Fibroblast of the aortic adventitia (primary cell): ENCODE results near the gene WDR38. TPM values are rescaled to one million over a fixed set of nuclear protein-coding genes. Genes with fewer than 3 reads are reported as not detected.
A peak's percentile ranks its signal among the peaks of the same experiment; 100 is the strongest.

ENCODE experiments used
- DNase-seq: peaks from one replicate; pipeline ENCODE4 v3.0.0-alpha.2; 2010; ENCODE audit warnings: low read depth
- H3K4me3 ChIP-seq: 2 replicates; pipeline ENCODE4 v1.5.1; 2011; ENCODE audit warnings: low read depth, mild to moderate bottlenecking, control low read depth, low read length, moderate library complexity
- total RNA-seq: library from RNA; depleted of rRNA; stranded (reverse); fragments of >200 nt; gene quantifications from 2 replicates; pipeline ENCODE4 v1.2.3, GENCODE V29; 2012; ENCODE audit warnings: low replicate concordance
- TF ChIP-seq, protein P1 (sequence below): IDR thresholded peaks from 2 replicates; pipeline ENCODE4 v1.5.1; 2011; ENCODE audit warnings: mild to moderate bottlenecking, low read length, control low read depth, inconsistent platforms; ENCODE audit not compliant: insufficient read depth

WDR38 gene, protein sequence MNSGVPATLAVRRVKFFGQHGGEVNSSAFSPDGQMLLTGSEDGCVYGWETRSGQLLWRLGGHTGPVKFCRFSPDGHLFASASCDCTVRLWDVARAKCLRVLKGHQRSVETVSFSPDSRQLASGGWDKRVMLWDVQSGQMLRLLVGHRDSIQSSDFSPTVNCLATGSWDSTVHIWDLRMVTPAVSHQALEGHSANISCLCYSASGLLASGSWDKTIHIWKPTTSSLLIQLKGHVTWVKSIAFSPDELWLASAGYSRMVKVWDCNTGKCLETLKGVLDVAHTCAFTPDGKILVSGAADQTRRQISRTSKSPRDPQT
- total RNA-seq: not detected in 2 replicates

DNA sequence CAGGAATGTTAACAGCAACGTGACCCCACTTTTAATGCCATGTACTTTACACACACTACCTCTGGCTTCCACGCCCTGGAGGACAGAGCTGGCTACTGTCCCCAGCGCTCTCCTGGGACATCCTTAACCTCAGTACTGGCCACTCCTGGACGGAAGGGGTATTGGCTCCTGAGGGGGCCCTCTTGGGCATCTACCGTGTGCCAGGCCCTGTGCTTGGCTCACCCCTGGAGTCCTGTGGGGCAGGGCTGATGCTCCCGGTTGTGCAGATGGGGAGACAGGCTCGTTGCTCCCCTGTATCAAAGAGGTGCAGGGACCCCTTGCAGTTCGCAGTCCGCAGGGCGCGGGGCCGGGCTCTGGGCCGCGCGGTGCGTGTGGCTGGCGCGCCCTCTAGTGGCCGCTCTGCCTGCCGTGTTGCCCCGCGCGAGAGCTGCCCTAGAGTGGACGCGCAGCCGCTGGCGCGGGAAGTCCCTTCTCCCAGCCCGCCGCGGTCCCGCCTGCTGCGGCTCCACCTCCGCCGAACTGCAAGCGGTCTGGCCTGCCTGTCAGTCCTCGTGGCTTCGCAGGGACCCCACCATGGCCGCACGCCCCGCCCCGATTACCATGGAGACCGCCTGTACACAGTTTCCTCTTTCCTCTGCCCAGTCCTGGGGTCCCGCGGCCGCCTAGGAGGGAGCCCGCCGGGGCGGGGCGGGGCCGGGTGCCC lies at the start of gene WDR38:
WDR38 (plus strand) TSS at position 632 of the 703 bp plus-strand sequence. CDS start 72 bp downstream, outside the sequence.
- H3K4me3 ChIP-seq: peak within 1 kb of the TSS; percentile 69
- DNase-seq: peak; percentile 62
- TF ChIP-seq, protein P1, sequence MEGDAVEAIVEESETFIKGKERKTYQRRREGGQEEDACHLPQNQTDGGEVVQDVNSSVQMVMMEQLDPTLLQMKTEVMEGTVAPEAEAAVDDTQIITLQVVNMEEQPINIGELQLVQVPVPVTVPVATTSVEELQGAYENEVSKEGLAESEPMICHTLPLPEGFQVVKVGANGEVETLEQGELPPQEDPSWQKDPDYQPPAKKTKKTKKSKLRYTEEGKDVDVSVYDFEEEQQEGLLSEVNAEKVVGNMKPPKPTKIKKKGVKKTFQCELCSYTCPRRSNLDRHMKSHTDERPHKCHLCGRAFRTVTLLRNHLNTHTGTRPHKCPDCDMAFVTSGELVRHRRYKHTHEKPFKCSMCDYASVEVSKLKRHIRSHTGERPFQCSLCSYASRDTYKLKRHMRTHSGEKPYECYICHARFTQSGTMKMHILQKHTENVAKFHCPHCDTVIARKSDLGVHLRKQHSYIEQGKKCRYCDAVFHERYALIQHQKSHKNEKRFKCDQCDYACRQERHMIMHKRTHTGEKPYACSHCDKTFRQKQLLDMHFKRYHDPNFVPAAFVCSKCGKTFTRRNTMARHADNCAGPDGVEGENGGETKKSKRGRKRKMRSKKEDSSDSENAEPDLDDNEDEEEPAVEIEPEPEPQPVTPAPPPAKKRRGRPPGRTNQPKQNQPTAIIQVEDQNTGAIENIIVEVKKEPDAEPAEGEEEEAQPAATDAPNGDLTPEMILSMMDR: peak; percentile 82

DNA sequence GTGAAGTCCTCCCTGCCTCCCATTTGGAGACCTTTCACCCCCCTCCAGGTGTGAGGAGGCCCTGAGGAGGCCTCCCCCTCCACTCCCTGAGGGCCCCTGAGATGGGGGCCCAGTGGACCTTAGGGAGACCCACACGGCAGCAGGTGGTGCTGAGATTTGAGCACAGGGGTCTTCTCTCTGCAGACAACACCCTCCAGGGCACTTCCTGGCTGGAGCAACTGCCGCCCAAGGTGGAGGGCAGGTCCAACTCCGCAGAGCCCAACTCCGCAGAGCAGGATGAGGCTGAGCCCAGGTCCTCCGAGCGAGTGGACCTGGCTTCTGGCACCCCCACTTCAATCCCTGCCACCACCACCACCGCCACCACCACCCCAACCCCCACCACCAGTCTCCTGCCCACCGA lies 49.3 kb upstream of the WDR38 start:
- no peak overlapping the region for H3K4me3 ChIP-seq
- TF ChIP-seq, protein P1: no peak
- no peak for DNase-seq

DNA sequence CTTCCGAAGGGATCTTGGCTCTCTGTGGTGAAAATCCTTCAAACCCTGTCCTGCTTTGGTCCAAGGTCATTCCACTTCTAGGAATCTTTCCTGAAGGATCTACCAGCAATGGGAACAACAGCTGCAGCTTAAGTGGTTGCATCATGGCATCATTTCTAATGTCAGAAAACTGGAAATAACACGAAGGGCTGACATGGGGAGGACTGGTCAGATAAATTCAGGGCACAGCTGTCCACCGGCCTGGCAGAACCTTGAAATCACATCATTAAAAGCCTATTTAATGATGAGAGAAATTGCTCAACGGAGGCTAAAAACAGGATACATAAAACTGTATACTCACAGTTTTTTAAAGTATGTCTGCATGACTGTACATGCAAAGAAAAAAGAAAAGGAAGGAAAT lies 48.1 kb upstream of the WDR38 start:
- TF ChIP-seq, protein P1: no peak

DNA sequence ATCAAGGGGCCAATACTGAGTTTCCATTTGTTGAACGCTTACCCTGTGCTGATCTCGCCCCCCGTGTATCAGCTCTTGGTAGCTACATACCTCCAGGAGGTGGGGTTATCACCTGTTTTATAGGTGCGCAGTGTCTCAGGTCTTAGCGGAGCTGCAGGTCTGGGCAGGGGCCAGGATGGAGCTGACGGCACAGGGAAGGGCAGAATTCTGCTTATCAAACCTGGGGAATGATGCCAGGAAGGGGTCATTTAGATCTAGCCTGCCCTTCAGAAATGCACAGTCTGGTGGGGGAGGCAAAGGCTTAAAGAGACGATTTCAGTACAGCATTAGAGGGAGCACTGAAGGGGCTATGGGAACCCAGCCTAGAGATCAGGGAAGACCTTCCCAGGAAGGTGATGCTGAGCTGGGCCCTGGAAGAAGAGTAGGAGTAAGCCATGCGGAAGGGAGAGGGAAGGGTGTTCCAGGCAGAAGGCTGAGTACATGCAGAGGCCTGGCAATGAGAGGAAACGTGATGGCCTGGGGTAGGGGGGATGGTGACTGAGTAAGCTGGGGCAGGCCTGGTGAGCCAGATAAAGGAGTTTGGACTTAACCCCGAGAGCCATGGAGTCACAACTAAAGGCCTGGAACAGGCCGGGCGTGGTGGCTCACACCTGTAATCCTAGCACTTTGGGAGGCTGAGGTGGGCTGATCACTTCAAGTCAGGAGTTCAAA lies 44.9 kb upstream of the WDR38 start:
- H3K4me3 ChIP-seq: no peak overlapping the region
- TF ChIP-seq, protein P1: no peak
- no peak for DNase-seq

More for the DNA sequence above, 48.1 kb upstream of the WDR38 start:
- no peak for DNase-seq
- H3K4me3 ChIP-seq: no peak overlapping the region

DNA sequence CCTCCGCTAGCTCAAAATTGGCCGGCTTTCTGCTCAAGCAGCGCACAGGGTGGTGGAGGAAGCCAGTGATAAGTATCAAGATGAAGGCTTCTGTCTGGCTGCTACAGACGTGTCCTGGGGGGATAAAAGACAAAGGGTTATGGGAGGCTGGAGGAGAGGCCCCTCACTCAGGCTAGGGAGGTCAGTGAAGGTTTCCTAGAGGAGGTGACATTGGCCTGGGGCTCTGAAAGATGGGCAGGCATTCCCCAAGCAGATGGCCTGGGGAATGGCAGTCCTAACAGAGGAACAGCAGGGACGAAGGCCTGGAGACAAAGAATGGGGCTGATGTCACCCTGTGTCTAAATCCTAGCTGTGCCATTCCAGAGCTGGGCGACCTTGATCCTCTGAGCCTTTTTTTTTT lies 44.0 kb upstream of the WDR38 start:
- TF ChIP-seq, protein P1: no peak
- DNase-seq: no peak
- no peak overlapping the region for H3K4me3 ChIP-seq

DNA sequence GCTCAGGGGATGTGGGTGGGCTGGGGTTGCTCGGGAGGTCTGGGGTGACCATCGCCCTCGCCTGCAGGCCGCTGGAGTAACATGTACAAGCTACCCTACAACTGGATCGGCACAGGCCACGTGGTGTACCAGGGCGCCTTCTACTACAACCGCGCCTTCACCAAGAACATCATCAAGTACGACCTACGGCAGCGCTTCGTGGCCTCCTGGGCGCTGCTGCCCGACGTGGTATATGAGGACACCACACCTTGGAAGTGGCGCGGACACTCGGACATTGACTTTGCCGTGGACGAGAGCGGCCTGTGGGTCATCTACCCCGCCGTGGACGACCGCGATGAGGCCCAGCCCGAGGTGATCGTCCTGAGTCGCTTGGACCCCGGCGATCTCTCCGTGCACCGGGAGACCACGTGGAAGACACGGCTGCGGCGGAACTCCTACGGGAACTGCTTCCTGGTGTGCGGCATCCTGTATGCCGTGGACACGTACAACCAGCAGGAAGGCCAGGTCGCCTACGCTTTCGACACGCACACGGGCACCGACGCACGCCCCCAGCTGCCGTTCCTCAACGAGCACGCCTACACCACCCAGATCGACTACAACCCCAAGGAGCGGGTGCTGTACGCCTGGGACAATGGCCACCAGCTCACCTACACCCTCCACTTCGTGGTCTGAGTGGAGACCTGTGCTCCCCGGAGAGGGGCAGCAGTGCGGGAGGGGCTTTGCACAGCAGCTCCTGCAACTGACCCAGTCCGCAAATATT lies 43.3 kb upstream of the WDR38 start:
- DNase-seq: no peak
- H3K4me3 ChIP-seq: no peak overlapping the region
- TF ChIP-seq, protein P1: no peak
